Activated CD8-positive, alpha-beta memory T cell treated with anti-CD3 and anti-CD28 coated beads, Interleukin-2, amount 50 U/mL, for 48 hours (primary cell): ENCODE measurements around the gene SMYD3.

Experiments
- DNase-seq: peaks from one replicate; pipeline ENCODE4 v3.0.0-alpha.2; 2020

Gene SMYD3

DNA sequence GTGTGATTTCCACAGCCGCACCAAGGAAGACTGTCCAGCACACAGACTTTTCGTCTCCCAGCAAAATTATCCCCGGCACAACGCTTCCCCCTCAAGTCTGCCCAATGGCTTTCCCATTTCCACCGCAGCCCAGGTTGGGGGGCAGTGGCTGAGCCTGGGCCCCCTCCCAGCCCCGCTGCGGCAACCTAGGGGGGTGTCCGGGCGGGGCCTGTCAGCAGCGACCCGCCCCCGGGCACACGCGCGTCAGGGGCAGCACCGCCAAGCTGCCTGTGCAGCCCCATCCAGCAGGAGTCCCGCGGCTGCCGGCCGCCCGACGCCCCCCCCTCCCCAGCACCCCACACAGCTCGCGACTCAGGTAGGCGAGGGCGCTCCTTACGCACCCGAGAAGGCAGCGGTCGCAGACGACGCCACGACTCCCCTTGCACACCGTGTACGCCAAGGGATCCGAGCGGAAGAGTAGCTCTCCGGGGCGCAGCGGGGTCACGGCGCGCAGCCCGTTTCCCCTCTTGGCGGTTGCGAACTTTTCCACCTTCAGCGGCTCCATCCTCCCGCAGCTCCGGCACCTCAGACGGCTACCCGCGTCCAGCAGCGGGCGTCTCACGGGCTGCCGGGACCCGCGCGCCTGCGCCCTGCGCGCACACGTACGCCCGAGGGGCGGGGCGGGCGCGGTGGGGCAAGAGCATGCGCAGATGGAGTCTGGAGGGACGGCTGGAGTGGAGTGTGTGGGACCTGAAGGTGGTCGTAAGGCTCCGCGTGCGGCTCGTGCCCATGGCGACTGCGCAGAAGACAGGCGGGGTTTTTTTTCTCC, at the start of gene SMYD3:
Gene SMYD3 (minus strand): TSS at position 606 of the 808 bp plus-strand sequence.
- DNase-seq = peak; percentile 87

- DNase-seq = no peak
Measured at GRCh38 chr1:246554201-246554600, 47.1 kb upstream of the SMYD3 start.

- DNase-seq = no peak
Measured at GRCh38 chr1:246552110-246552509, 45.0 kb upstream of the SMYD3 start.

DNA sequence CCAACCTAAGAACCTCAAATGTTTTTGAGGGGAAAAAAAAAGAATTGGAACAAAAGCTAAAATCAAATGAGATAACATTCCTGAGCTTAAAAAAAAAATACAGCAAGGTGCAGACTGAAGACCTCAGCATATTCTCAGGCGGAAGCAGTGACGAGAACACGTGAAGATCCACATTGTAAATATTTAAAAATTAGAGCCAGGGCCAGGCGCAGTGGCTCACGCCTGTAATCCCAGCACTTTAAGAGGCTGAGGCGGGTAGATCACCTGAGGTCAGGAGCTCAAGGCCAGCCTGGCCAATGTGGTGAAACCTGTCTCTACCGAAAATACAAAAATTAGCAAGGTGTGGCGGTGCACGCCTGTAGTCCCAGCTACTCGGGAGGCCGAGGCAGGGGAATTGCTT, 43.3 kb upstream of the SMYD3 start:
- DNase-seq = no peak

- DNase-seq = no peak
Measured at GRCh38 chr1:246549665-246550064, 42.6 kb upstream of the SMYD3 start.

DNA sequence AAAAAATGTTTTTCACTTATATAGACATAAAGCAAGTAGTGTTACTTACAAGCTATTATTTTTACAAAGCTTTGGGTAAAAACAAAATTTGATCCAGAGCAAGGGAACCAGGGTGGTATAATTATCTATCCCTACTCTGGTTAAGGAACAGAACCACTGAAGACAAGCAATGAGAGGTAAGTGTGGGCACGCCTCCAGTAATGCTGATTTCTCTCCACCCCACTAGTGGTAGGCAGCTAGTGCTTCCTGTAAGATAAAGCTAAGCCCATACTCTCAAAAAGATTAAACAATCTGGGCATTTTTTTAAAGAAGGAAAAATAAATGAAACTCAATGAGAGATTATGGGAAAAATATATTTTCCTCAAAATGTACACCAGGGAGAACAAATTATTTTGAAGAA, 36.9 kb upstream of the SMYD3 start:
- DNase-seq = no peak

DNA sequence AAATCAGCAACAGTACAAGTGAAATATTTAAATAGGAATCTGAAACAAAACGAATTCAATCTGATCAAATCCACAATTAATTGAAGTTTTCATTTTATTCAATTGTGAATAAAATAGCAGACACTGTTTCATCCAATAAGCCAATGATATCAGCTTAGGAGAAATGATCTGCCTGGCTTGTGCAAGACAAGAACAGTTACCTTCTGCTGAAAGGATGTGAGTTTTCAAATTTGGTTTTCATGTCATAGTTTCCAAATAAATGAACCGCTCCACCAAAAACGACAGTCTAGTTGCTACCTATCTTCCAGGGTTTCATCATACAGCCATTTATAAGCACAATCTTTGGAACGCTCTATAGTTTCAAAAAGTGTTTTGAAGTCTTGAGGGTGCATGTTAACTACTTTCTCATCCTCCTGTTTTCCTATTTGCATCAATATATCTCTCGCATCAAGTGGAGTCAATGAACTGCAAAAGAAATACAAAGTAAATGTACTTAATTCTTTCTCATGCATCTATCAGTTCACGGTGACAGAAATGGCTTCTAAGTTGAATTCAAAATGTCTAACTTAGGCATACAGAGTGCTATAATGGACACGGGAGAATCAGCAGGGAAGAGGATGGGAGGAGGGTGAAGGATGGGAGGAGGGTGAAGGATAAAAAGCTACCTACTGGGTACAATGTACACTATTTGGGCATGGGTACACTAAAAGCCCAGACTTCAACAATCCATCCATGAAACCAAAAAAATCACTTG, 33.8 kb upstream of the SMYD3 start:
- no peak for DNase-seq

- no peak for DNase-seq
Measured at GRCh38 chr1:246537887-246538286, 30.8 kb upstream of the SMYD3 start.

- DNase-seq = no peak
Measured at GRCh38 chr1:246537441-246537840, 30.4 kb upstream of the SMYD3 start.

DNA sequence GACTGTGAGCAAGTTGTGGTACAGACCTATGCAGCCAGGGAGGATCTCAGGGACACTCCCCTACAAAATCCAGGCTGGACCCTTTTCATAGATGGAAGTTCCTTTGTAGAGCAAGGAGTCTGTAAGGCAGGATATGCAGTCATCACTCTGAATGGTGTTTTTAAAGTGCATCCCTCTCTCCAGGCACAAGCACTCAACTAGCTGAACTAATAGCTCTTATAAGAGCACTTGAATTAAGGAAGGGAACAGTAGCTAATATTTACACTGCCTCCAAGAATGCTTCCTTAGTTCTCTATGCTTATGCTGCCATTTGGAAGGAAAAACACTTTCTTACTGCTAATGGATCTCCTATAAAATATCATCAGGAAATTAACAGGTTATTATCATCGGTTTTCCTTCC, 27.0 kb upstream of the SMYD3 start:
- DNase-seq = no peak

DNA sequence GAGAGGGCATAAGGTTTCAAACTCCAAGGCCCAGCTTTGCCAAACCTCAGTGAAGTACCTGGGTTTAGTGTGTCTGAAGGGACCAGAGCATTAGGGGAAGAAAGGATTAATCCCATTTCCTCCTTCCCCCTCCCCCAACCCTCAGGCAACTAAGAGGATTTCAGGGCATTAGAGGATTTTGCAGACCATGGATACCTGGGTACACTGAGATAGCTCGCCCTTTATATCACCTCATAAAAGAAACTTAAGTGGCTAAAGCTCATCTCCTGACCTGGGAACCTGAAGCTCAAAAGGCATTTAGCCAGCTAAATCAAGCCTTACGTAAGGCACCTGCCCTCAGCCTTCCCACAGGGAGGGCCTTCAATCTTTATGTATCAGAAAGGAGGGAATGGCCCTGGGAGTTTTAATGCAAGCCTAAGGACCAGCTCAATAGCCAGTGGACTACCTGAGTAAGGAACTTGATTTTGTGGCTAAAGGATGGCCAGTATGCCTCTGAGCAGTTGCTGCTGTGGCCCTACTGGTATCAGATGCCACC, 26.4 kb upstream of the SMYD3 start:
- no peak for DNase-seq

GRCh38 chr1:246532519-246532918, 25.4 kb upstream of the SMYD3 start:
- DNase-seq = no peak

GRCh38 chr1:246530482-246530881, 23.4 kb upstream of the SMYD3 start:
- no peak for DNase-seq

GRCh38 chr1:246528933-246529731, 22.1 kb upstream of the SMYD3 start:
- no peak for DNase-seq

- DNase-seq = no peak
Measured at GRCh38 chr1:246527402-246528088, 20.5 kb upstream of the SMYD3 start.

GRCh38 chr1:246526915-246527314, 19.8 kb upstream of the SMYD3 start:
- DNase-seq = no peak

GRCh38 chr1:246526380-246526779, 19.3 kb upstream of the SMYD3 start:
- DNase-seq = no peak

DNA sequence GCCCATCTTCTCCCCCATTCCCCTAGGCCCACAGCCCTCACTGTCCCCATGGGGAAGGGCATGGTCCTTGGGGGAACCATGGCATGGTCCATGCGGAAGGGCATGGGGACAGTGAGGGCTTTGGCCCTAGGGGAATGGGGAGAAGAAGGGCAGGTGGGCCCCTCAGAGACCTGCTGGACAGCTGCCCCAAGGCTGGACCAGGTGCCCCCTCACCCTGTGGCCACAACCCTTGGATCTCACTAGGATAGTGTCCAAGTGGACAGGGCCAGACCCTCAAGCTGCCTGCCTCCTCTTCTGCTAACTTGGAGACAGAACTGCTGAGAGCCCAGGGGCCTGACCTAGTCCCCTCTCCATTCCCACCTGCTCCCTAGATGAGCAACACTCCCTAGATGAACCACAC, 12.4 kb upstream of the SMYD3 start:
- no peak for DNase-seq

DNA sequence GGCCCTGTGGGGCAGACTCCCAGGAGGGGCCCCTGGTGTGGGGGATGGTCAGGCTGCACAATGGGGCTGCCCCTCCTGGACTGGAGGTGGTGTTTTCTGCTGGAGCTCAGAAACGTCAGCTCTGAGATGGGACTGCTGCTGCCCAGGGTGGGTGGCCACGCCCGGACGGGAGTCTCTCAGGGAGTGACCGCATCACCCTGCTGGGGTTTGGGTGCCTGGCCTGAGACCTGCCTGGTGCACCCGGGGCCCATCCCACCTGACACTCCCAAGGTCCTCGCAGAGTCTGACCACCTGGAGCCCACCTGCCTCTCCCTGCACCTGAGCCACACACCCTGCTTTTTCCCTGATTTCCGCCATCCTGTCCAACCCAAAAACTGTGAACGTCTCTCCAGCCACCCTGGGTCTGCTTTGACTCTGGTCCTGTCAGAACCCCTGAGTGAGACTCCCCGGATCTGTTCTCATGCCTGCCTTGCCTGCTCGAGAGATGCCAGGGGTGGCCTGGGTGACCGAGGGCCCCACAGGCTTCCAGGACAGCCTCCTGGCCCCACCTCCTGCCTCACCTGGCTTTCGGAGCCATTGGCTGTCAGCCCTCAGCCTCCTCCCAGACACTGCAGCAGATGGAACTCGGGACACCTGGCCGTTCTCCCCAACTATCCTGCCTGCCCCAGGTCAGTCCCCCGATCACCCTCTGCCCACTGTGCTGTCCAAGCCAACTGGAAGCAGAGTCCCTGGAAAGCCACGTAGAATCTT, 11.6 kb upstream of the SMYD3 start:
- no peak for DNase-seq

- DNase-seq = no peak
Measured at GRCh38 chr1:246517391-246517790, 10.3 kb upstream of the SMYD3 start.

DNA sequence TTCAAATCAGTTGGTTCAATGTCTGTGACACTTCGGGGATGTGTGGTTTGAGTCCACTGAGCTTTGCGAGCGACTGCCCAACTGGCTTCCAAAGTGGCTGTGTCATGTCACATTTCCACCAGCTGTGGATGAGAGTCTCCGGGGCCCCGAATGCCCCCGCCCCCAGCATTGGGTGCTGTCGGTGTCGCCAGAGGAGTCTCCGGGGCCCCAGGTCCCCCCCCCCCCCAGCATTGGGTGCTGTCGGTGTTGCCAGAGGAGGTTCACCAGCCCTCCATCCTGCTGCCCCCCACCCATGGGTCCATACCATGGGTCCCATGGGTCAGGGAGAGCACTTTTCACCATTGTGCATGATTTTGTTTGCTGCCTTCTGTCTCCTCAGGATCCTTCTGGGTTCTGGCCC, 9.0 kb upstream of the SMYD3 start:
- DNase-seq = no peak
